ENCODE data around the gene CTNNB1.

GRCh38 chr3:41274944-41275668 is 75.8 kb downstream of the CTNNB1 start:
- TF ChIP-seq POLR2AphosphoS5 (IDR thresholded peaks at IDR 0.05; ENCODE audit: low read depth) (no peak), CTCF (IDR thresholded peaks at IDR 0.05; ENCODE audit: insufficient read depth, low read length) (no peak), REST (IDR thresholded peaks at IDR 0.05; ENCODE audit: insufficient replicate concordance, low read depth) (no peak), SPI1 (IDR thresholded peaks at IDR 0.05; ENCODE audit: borderline replicate concordance, low read depth) (no peak)
